Dedifferentiated amniotic fluid mesenchymal stem cell (primary cell): Measurements from ENCODE around the gene GPR21.

ENCODE experiments used
- DNase-seq: peaks from one replicate; pipeline ENCODE4 v3.0.0-alpha.2; 2016; ENCODE audit errors: extremely low spot score

The GPR21 gene

DNA sequence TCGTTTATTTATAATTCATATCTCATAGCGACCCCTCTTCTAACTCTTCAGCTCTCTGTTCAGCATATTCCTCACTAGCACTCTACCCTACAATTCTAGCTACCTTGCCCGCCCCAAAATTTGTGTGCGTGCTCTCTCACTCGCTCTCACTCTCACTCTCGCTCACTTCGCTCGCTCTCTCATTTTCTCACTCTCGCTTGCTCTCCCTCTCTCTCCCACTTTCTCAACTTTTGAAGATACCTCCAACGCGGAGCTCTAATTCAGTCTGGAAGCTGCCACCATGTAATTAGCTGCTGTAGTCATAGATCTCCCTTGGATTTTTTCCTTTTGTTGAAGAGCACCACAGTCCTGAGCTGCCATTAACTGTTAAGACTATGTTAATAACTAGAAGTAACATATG is 30.4 kb downstream of the GPR21 start:
- DNase-seq: no peak

DNA sequence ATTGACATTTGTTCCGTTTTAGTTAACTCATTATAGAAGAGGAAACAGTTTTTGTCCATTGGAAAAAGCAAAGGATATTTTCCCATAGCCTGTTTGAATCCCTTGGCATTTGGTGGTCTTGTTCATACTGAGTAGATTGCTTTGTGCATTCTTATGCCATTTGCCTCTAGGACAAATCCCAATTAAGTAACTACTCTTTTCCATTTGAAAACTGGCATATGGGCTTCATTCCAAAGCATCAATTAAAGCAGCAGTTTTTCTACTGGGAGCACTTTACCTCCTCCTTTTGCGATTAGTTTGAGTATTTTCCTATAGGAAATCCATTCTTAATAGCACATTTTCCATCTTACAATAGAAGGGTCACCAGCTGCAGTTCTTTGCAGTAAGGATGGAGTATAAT is 31.2 kb downstream of the GPR21 start:
- DNase-seq: no peak

DNA sequence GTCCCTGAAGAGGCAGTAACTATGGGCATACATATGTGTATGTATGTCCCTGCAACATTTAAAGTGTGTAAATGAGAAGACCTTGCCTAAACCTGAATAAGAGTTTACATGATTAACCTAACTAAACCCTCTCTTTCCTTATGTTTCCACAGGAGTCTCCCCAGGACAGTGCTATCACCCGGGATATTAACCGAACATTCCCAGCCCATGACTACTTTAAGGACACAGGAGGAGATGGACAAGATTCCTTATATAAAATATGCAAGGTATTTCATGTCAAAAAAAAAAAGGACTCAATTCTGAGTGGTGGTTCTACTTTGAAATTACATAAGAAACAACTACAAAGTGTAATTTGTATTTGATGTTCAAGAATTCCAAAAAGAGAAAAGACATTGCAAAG is 31.7 kb downstream of the GPR21 start:
- DNase-seq: no peak

DNA sequence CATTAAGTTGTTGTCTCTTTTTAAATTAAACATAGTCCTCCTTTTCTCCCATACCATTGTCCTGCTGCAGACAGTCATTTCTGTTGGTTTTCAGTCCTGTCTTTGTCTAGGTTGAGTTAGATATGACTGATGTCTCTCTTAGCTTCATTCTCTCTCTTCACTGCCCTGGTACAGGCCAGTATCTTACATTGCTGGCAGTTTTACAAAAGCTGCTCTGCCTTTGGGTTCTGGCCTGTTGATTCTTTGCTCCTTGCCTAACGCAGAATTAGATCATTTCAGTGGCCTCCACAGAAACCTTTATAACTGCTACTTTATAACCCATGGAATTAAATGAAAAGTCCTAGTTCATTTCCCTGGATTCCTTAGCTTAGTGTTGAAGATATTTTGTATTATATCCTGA is 33.7 kb downstream of the GPR21 start:
- DNase-seq: no peak

DNA sequence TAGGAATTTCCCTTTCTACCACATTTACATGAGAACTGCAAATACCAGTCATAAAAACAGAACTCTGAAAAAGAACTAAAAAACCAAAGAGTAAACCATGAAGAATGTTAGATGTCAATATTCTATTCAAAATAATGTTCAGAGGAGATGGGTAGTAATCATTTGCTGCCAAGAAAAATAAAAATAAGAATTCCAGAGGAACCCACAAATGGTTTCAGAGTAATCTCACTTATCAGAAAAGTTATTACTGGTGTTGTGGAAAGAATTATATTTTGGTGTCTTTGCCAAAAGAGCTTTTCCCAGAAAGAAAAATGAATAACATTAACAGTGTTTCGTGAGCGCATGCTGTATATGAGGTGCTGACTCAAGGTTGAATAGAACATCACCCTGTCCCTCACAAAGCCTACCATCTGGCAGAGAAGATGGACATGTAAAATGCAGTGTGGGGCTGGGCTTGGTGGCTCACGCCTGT is 35.6 kb downstream of the GPR21 start:
- peak; percentile 94 for DNase-seq

DNA sequence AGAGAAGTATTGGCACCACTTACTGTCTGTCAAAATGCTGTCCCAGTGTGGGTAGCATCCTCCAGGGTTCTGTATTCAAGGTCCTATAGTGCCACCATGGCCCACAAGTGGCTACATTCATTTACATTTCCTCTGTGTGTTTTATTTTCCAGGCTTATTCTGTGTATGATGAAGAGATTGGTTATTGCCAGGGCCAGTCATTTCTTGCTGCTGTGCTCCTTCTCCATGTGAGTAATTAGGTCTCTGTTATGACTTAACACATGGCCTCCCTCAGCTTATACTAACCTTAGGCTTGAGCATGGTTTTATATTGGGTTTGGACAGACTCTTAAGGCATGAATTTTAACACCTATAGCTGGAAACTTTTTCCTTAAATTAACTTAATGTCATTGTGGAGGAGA is 36.7 kb downstream of the GPR21 start:
- DNase-seq: no peak

DNA sequence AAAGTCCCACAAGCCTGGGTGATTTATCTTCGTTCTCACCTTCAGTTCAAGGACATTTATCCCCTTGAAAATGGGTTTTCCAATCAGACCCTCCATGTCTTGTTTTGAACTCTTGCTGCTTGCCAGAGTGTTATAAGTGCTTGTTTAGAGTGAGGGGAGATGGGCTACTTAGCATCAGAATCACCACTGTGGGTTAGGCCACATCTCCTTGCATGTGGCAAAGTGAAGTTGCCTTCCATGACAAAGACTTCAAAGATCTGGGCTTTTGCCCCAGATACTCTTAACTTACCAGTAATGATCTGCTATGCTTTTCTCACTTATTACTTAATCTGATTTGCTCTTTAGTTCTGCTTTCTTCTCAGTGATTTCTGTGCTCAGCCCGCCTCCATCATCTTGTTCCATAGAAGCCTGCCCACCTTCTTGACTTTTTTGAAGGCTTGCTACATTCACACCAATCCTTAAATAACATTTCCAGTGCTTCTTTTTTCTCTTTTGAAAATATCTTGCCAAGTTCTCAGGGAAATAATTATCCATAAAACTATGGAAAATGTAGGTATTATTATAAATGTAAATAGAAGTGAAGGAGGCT is 39.0 kb downstream of the GPR21 start:
- DNase-seq: no peak

DNA sequence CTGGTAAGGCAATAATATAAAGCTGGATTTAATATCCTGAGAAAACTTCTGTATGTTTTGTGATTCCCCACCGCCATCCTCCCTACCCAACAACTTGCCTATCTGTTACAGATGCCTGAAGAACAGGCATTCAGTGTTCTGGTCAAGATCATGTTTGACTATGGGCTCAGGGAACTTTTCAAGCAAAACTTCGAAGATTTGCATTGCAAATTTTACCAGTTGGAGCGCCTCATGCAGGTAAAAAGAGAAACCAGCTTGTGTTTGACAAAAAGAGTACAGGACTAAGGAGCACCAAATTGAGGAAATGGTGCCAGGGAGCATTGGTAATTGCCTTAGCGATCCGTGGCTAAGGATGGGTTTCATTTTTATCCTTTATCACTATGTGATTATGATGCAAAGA is 40.0 kb downstream of the GPR21 start:
- no peak for DNase-seq

DNA sequence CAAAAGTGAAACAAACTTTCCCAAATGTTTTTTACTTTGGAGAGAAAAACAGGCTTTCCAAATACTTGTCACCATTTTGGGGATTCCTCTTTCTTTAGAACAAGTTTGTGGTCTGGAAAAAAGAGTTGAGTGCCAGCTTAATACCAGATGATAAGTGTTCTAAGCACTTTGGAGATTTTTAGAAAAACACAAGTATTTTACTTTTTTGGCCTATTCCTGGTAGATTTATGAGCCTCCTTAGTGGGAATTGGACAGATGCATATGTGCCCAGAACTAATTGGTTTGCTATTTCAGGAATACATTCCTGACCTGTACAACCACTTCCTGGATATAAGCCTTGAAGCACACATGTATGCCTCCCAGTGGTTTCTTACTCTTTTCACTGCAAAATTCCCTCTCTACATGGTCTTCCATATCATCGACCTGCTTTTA is 40.5 kb downstream of the GPR21 start:
- peak; percentile 52 for DNase-seq

DNA sequence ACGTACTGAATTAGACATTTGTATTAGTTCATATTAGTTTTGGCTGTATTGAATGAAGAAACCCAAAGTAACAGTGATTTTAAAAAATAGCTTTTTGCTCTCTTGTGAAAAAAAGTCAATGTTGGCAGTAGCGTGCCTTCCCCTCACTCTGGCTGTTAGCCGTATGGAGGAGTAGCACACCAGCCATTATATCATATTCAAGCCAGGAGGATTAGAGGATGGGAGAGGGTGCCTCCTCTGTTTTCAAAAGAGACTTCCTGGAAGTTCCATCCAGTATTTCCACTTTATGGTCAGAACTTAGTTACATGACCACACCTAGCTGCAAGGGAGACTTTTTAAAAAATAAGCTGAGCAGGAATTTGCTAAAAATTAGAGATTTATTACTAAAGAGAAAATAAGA is 41.2 kb downstream of the GPR21 start:
- no peak for DNase-seq

DNA sequence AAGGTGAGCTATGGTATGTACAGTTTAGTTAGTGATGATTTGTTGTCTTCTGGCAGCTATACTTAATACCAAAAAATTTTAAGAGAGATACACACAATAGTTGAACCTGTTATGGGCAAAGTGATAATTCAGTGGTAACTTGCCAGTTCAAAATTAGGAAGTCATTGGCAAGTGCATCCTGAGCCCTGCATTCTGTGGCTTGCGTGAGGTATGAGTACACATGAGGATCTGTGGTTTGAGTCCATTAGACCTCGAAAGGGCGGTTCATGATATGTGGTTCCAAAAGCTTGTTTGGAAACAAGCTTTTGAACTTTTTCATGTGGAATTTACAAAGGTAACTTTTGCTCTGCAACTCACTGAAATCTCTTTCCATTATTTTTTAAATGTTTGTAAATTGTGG is 47.0 kb downstream of the GPR21 start:
- DNase-seq: no peak

DNA sequence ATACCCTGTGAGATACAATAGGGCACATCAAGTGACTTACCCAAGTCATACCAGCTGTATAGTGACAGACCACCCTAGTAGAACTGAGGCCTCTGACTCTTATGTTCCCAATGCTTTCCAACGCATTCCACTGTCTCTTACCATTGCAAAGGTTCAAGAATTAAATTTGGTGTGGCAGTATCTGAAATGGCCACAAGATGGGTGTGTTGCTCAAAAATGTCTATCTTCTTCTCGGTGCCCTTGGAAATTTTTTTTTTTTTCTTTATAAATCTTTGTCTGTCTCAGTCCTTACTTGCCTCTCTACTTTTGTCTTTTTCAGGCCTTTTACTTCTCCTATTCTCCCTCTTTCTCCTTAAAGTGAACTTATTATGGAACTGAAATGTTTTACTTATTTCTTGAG is 48.4 kb downstream of the GPR21 start:
- DNase-seq: peak; percentile 57

DNA sequence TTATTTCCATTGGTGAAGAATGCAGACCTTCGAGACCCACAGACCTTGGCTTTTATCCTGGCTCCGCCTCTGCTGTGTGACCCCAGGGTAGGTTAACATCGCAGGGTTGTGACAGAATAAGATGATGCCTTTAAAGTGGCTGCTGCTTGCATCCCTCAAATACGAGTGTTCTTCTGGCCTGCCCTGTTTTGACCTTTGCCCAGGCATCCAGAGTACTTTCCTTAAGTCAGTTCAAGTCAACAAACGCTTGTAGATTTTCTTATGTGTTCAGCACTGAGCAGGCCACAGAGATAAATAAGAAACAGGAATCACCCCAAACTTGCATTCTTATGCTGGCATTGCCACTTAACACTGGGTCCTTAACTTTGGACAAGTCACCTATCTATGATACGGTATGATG is 50.2 kb downstream of the GPR21 start:
- DNase-seq: no peak

DNA sequence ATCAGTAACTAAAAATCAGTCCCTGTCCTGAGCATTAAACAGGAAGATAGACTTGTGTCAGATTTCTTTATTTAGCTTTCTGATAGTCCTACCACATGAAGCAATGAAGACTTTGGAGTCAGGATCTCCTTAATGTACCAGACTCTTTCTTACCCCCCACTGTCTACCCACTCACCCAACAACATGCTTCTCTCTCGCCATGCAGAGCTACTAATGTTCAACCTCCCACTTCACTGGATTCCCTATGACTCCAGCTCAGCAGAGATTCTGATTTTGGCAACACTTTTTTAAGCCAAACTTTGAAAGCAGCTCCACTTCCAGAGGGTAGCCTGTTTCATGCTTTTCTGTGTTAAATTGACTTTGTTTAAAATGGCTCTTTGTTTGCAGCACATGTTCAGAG is 50.8 kb downstream of the GPR21 start:
- DNase-seq: no peak
